Right cardiac atrium (tissue), 5 donors: ENCODE data around the gene ST3GAL3. TPM values are rescaled to one million over a fixed set of nuclear protein-coding genes. Genes with fewer than 3 reads are reported as not detected.

Source experiments
- ATAC-seq, 2 donors: fragments of 200-7000 bp; cut with Tn5 transposase; one replicate each; pipeline versions ENCODE4 v1.8.0 to v1.9.1; 2020; ENCODE audit warnings: moderate library complexity in 2 of 2, mild to moderate bottlenecking in 1 of 2
- DNase-seq, 3 donors: peaks; one replicate each; pipeline ENCODE4 v3.0.0-alpha.2; 2020
- H3K27ac ChIP-seq: one replicate; pipeline ENCODE4 v1.5.1; 2013; ENCODE audit warnings: mild to moderate bottlenecking, low read length, control low read depth, moderate library complexity
- H3K27me3 ChIP-seq: one replicate; pipeline ENCODE4 v1.6.1; 2013; ENCODE audit not compliant: control insufficient read depth, insufficient read depth
- H3K4me1 ChIP-seq: one replicate; pipeline ENCODE4 v1.6.1; 2013; ENCODE audit warnings: low read length; ENCODE audit not compliant: control insufficient read depth, insufficient read depth
- H3K4me3 ChIP-seq: one replicate; pipeline ENCODE4 v1.5.1; 2013; ENCODE audit warnings: low read length, control low read depth
- H3K9me3 ChIP-seq: one replicate; pipeline ENCODE4 v1.6.1; 2013; ENCODE audit warnings: low read length; ENCODE audit not compliant: control insufficient read depth
- WGBS: extraction: QIAGEN DNeasy Blood & Tissue Kit; methylation state at CpG from one replicate; pipeline ENCODE4 v1.1.7; 2013; 5-methylcytosine and 5-hydroxymethylcytosine counted together
- intact Hi-C, 4 donors: fragments of 100-400 bp; cut with DNase I; formaldehyde crosslinking; loops; one replicate each; pipeline versions ENCODE4 v1.11.0 to v1.14.0; 2022 to 2023
- polyA plus RNA-seq: library from polyadenylated mRNA; stranded (reverse); fragments of 200-250 nt; gene quantifications from one replicate; pipeline ENCODE4 v1.2.3, GENCODE V29; 2013
- total RNA-seq, 4 donors: library from RNA; stranded (reverse); fragmentation: NEBNext Ultra II Directional; extraction: Animal tissue kit (Norgen Biotek cat#: 25700); gene quantifications; one replicate each; pipeline ENCODE4 v1.2.1, GENCODE V29; 2021
- donor health status: healthy with polysubstance abuse.
- donor health status: DM: no; HTN: yes; CAD: no.
- donor health status: DM: no; HTN: no; CAD: no.
- donor health status: DM: no; HTN: yes; CAD: no; lungs with severe emphysema.
- donor health status: DM: yes; HTN: yes; CAD: no.

ST3GAL3 gene
- total and polyA plus RNA-seq, 5 donors = 19.6 to 26.3 (median 21.9) TPM

- DNase-seq = no peak
- intact Hi-C loops = no loop called here
- 95% methylated on average over 4 of the region's 4 CpGs for WGBS
- no peak overlapping the region for H3K27ac ChIP-seq
- no peak overlapping the region for H3K4me3 ChIP-seq
- H3K4me1 ChIP-seq = peaks cover 5% of the 10 kb centered on the region
- no peaks in the 10 kb centered on the region for H3K9me3 ChIP-seq
- H3K27me3 ChIP-seq = no peaks in the 10 kb centered on the region
- no peak for ATAC-seq
Observed at GRCh38 chr1:43882763-43883162, 175.4 kb downstream of the ST3GAL3 start.

- DNase-seq (no peak), ATAC-seq (no peak)
- Histone ChIP-seq H3K27ac (no peak overlapping the region), H3K4me1 (peaks cover 5% of the 10 kb centered on the region), H3K4me3 (no peak overlapping the region), H3K9me3 (no peaks in the 10 kb centered on the region), H3K27me3 (no peaks in the 10 kb centered on the region)
- intact Hi-C loops = no loop called here
- 96% methylated on average over 4 of the region's 4 CpGs for WGBS
Observed at GRCh38 chr1:43883321-43883720, 176.0 kb downstream of the ST3GAL3 start.

- DNase-seq = no peak
- Histone ChIP-seq H3K4me1 (no peaks in the 10 kb centered on the region), H3K4me3 (no peak overlapping the region), H3K9me3 (no peaks in the 10 kb centered on the region), H3K27me3 (no peaks in the 10 kb centered on the region), H3K27ac (no peak overlapping the region)
- no peak for ATAC-seq
- intact Hi-C loops = no loop called here
- WGBS = 88% methylated on average over 12 of the region's 12 CpGs
Observed at GRCh38 chr1:43885279-43885801, 178.0 kb downstream of the ST3GAL3 start.

- no peak for DNase-seq
- Histone ChIP-seq H3K9me3 (no peaks in the 10 kb centered on the region), H3K4me3 (no peak overlapping the region), H3K27me3 (no peaks in the 10 kb centered on the region), H3K27ac (no peak overlapping the region), H3K4me1 (no peaks in the 10 kb centered on the region)
- intact Hi-C loops = no loop called here
- ATAC-seq = no peak
Observed at GRCh38 chr1:43887748-43888147, 180.4 kb downstream of the ST3GAL3 start.

- 92% methylated on average over 5 of the region's 5 CpGs for WGBS
Observed at GRCh38 chr1:43890815-43891214, 183.5 kb downstream of the ST3GAL3 start.

GRCh38 chr1:43893006-43893405, 185.7 kb downstream of the ST3GAL3 start:
- WGBS = 22% methylated on average over 1 of the region's 1 CpG
- intact Hi-C loops = no loop called here
- Histone ChIP-seq H3K4me1 (peaks cover 2% of the 10 kb centered on the region), H3K27me3 (no peaks in the 10 kb centered on the region), H3K27ac (no peak overlapping the region), H3K9me3 (no peaks in the 10 kb centered on the region), H3K4me3 (no peak overlapping the region)
- DNase-seq (no peak), ATAC-seq (peak in 1 of 2 donors; percentile 42)

More at GRCh38 chr1:43890815-43891214, 183.5 kb downstream of the ST3GAL3 start:
- H3K27ac ChIP-seq = no peak overlapping the region
- H3K4me1 ChIP-seq = no peaks in the 10 kb centered on the region
- no peak for DNase-seq
- ATAC-seq = no peak
- intact Hi-C loops = no loop called here
- no peaks in the 10 kb centered on the region for H3K27me3 ChIP-seq
- no peaks in the 10 kb centered on the region for H3K9me3 ChIP-seq
- no peak overlapping the region for H3K4me3 ChIP-seq

- WGBS = 99% methylated on average over 12 of the region's 12 CpGs
- Histone ChIP-seq H3K4me3 (no peak overlapping the region), H3K27ac (no peak overlapping the region), H3K4me1 (peaks cover 2% of the 10 kb centered on the region), H3K9me3 (no peaks in the 10 kb centered on the region), H3K27me3 (no peaks in the 10 kb centered on the region)
- intact Hi-C loops = no loop called here
- no peak for DNase-seq
- no peak for ATAC-seq
Observed at GRCh38 chr1:43898981-43899380, 191.6 kb downstream of the ST3GAL3 start.

- no peak for ATAC-seq
- Histone ChIP-seq H3K27me3 (no peaks in the 10 kb centered on the region), H3K9me3 (no peaks in the 10 kb centered on the region), H3K4me3 (no peak overlapping the region), H3K4me1 (peaks cover 2% of the 10 kb centered on the region), H3K27ac (no peak overlapping the region)
- 90% methylated on average over 3 of the region's 3 CpGs for WGBS
- intact Hi-C loops = no loop called here
- DNase-seq = no peak
Observed at GRCh38 chr1:43900386-43900785, 193.1 kb downstream of the ST3GAL3 start.

GRCh38 chr1:43901196-43901961, 194.0 kb downstream of the ST3GAL3 start:
- H3K27ac ChIP-seq = no peak overlapping the region
- H3K4me1 ChIP-seq = peaks cover 2% of the 10 kb centered on the region
- intact Hi-C loops = no loop called here
- 82% methylated on average over 7 of the region's 7 CpGs for WGBS
- no peak overlapping the region for H3K4me3 ChIP-seq
- ATAC-seq (peak in 1 of 2 donors; percentile 23), DNase-seq (no peak)
- H3K27me3 ChIP-seq = no peaks in the 10 kb centered on the region
- no peaks in the 10 kb centered on the region for H3K9me3 ChIP-seq

- H3K27ac ChIP-seq = no peak overlapping the region
- H3K27me3 ChIP-seq = no peaks in the 10 kb centered on the region
- H3K4me3 ChIP-seq = no peak overlapping the region
- intact Hi-C loops = no loop called here
- peaks cover 2% of the 10 kb centered on the region for H3K4me1 ChIP-seq
- DNase-seq (no peak), ATAC-seq (no peak)
- H3K9me3 ChIP-seq = no peaks in the 10 kb centered on the region
- WGBS = 96% methylated on average over 4 of the region's 4 CpGs
Observed at GRCh38 chr1:43902058-43902831, 194.9 kb downstream of the ST3GAL3 start.
